Muscle of arm (tissue), 12 donors: ENCODE data around the gene KRT77. TPM values are rescaled to one million over a fixed set of nuclear protein-coding genes. Genes with fewer than 3 reads are reported as not detected.
"Not testable (repeated sequence)": the region's sequence is repeated elsewhere in the genome, so short reads cannot be mapped to it uniquely, and the experiment has no call there.

Experiments
- DNase-seq: peaks from one replicate; pipeline ENCODE4 v3.0.0-alpha.2; 2013
- polyA plus RNA-seq, 12 donors: library from polyadenylated mRNA; unstranded; fragments of 120-200 nt; gene quantifications; one replicate each; pipeline ENCODE4 v1.2.1, GENCODE V29; 2013; ENCODE audit not compliant: insufficient read length in 12 of 12

KRT77 gene
- polyA plus RNA-seq, 12 donors, result 0.04 to 4.6 (median 0.60) TPM; not detected in 7

- DNase-seq, result no peak
These were observed 21.1 kb upstream of the KRT77 start for GRCh38 chr12:52724384-52724783.

GRCh38 chr12:52722680-52723079, 19.4 kb upstream of the KRT77 start:
- no peak for DNase-seq

GRCh38 chr12:52721838-52722470, 18.6 kb upstream of the KRT77 start:
- no peak for DNase-seq

GRCh38 chr12:52720365-52720886, 17.1 kb upstream of the KRT77 start:
- DNase-seq, result no peak

GRCh38 chr12:52716061-52716460, 12.7 kb upstream of the KRT77 start:
- DNase-seq, result no peak

- no peak for DNase-seq
These were observed 12.1 kb upstream of the KRT77 start for GRCh38 chr12:52715416-52715815.

GRCh38 chr12:52714887-52715281, 11.6 kb upstream of the KRT77 start:
- no peak for DNase-seq

GRCh38 chr12:52713960-52714886, 10.9 kb upstream of the KRT77 start:
- no peak for DNase-seq

- not testable (repeated sequence) for DNase-seq
These were observed 8.8 kb upstream of the KRT77 start for GRCh38 chr12:52712122-52712521.

GRCh38 chr12:52710730-52711129, 7.4 kb upstream of the KRT77 start:
- DNase-seq, result no peak

GRCh38 chr12:52708010-52708409, 4.7 kb upstream of the KRT77 start:
- DNase-seq, result no peak

- DNase-seq, result peak; percentile 20
These were observed 1.1 kb upstream of the KRT77 start for GRCh38 chr12:52704464-52704863.

- DNase-seq, result no peak
These were observed 554 bp upstream of the KRT77 start for GRCh38 chr12:52703878-52704277.

- DNase-seq, result no peak
These were observed 986 bp downstream of the KRT77 start for GRCh38 chr12:52702338-52702737.

- DNase-seq, result no peak
These were observed 2.0 kb downstream of the KRT77 start for GRCh38 chr12:52701281-52701680.

- DNase-seq, result no peak
These were observed 3.4 kb downstream of the KRT77 start for GRCh38 chr12:52699960-52700359.

- no peak for DNase-seq
These were observed 4.0 kb downstream of the KRT77 start for GRCh38 chr12:52699373-52699772.

- DNase-seq, result no peak
These were observed 4.5 kb downstream of the KRT77 start for GRCh38 chr12:52698651-52699340.

GRCh38 chr12:52697058-52697582, 6.2 kb downstream of the KRT77 start:
- DNase-seq, result no peak

GRCh38 chr12:52696588-52696987, 6.7 kb downstream of the KRT77 start:
- DNase-seq, result no peak

GRCh38 chr12:52695039-52695438, 8.3 kb downstream of the KRT77 start:
- no peak for DNase-seq

GRCh38 chr12:52694151-52694550, 9.2 kb downstream of the KRT77 start:
- DNase-seq, result no peak
